Caco-2 (cell line): ENCODE measurements around the gene RRP36. TPM values are rescaled to one million over a fixed set of nuclear protein-coding genes. Genes with fewer than 3 reads are reported as not detected.

Source experiments
- BruUV-seq: library from RNA; stranded (reverse); fragments of 400-500 nt; replicated peaks from 2 replicates; lab custom pipeline; 2021; lab: Mats Ljungman, UMichigan
- CTCF ChIA-PET: fragments of 300-600 bp; sonication (Branson Sonifier 250); formaldehyde crosslinking; loops from one replicate; lab custom pipeline; 2022; ENCODE audit warnings: antibody characterized with exemption; lab: Charles Lee
- POLR2A ChIA-PET: fragments of 300-600 bp; sonication (Branson Sonifier 250); formaldehyde crosslinking; loops from one replicate; lab custom pipeline; 2022; ENCODE audit warnings: antibody characterized with exemption; lab: Charles Lee
- DNase-seq, 2 experiments: peaks; one replicate each; pipeline versions ENCODE4 v3.0.0 to v3.0.0-alpha.2; 2020 to 2022
- H3K27me3 ChIP-seq: replicated peaks from 2 replicates; pipeline ENCODE4 v1.6.0; 2011; ENCODE audit warnings: low read length; ENCODE audit not compliant: control insufficient read depth, insufficient read depth
- H3K36me3 ChIP-seq: 2 replicates; pipeline ENCODE4 v1.5.1; 2011; ENCODE audit warnings: low read length; ENCODE audit not compliant: control insufficient read depth, insufficient read depth
- H3K4me1 ChIP-seq: fragments of 250-450 bp; sonication (Bioruptor Pico); 2 replicates; pipeline ENCODE4 v1.5.1; 2020; ENCODE audit warnings: mild to moderate bottlenecking
- H3K4me3 ChIP-seq: 2 replicates; pipeline ENCODE4 v1.5.1; 2011; ENCODE audit warnings: low read depth, mild to moderate bottlenecking, control low read depth, low read length
- H3K9me3 ChIP-seq: fragments of 250-450 bp; sonication (Bioruptor Pico); 2 replicates; pipeline ENCODE4 v1.5.1; 2020; ENCODE audit warnings: mild to moderate bottlenecking, moderate library complexity
- H3K27ac Mint-ChIP-seq: one replicate; pipeline ENCODE4 v1.8.0; 2022; ENCODE audit warnings: mixed read lengths; ENCODE audit not compliant: unreplicated experiment
- H3K27me3 Mint-ChIP-seq: one replicate; pipeline ENCODE4 v1.8.0; 2022; ENCODE audit warnings: mixed read lengths; ENCODE audit not compliant: insufficient read depth, unreplicated experiment
- H3K36me3 Mint-ChIP-seq: one replicate; pipeline ENCODE4 v1.8.0; 2022; ENCODE audit warnings: mild to moderate bottlenecking, mixed read lengths; ENCODE audit not compliant: insufficient read depth, unreplicated experiment
- H3K4me1 Mint-ChIP-seq: one replicate; pipeline ENCODE4 v1.8.0; 2022; ENCODE audit warnings: low read depth, mixed read lengths; ENCODE audit not compliant: unreplicated experiment
- H3K4me3 Mint-ChIP-seq: one replicate; pipeline ENCODE4 v1.8.0; 2022; ENCODE audit warnings: mild to moderate bottlenecking, moderate library complexity, mixed read lengths; ENCODE audit not compliant: unreplicated experiment
- H3K9me3 Mint-ChIP-seq: one replicate; pipeline ENCODE4 v1.8.0; 2022; ENCODE audit warnings: mixed read lengths; ENCODE audit not compliant: unreplicated experiment
- CTCF ChIP-seq, 2 experiments: fragments of 200-600 bp in 1 of 2; IDR thresholded peaks; 1 replicate in 1 of 2; 2 replicates in 1 of 2; pipeline versions ENCODE4 v1.5.1 to v1.8.0; 2011 to 2022; ENCODE audit warnings: antibody characterized with exemption in 1 of 2, control low read depth in 1 of 2, inconsistent platforms in 1 of 2, low read depth in 1 of 2, low read length in 1 of 2, mild to moderate bottlenecking in 1 of 2, moderate library complexity in 1 of 2; ENCODE audit not compliant: insufficient read depth in 1 of 2, severe bottlenecking in 1 of 2, unreplicated experiment in 1 of 2
- intact Hi-C: fragments of 100-400 bp; cut with micrococcal nuclease; formaldehyde crosslinking; loops from one replicate; pipeline ENCODE4 v1.10.0; 2022; ENCODE audit not compliant: unreplicated experiment
- total RNA-seq: library from RNA; stranded (reverse); gene quantifications from 2 replicates; pipeline ENCODE4 v1.2.3, GENCODE V29; 2022

The RRP36 gene
- total RNA-seq, 1 experiment from 2014 or later = 74.9 TPM

GRCh38 chr6:42984001-42984923 is 37.2 kb upstream of the RRP36 start, which contains the start of gene PPP2R5D:
PPP2R5D (plus strand) TSS chr6:42984570; CDS start chr6:42984678, 108 bp downstream.
- peak; percentile 97 for DNase-seq
- Histone ChIP-seq H3K27me3 (no peaks in the 10 kb centered on the region), H3K36me3 (peaks cover 1% of the 10 kb centered on the region; the same call in 1 of the 2 replicates), H3K4me1 (no peaks in the 10 kb centered on the region), H3K4me3 (peak within 1 kb of the TSS; percentile 66), H3K9me3 (no peaks in the 10 kb centered on the region)
- no peaks in the 10 kb centered on the region for H3K27me3 Mint-ChIP-seq
- H3K36me3 Mint-ChIP-seq = peaks cover 2% of the 10 kb centered on the region
- intact Hi-C loops = loop anchor here (1.0 to 10.0 kb wide), 2 partner anchors 54 to 79 kb away; no protein-coding TSS in a partner anchor
- peaks cover 36% of the 10 kb centered on the region for H3K4me1 Mint-ChIP-seq
- H3K4me3 Mint-ChIP-seq = peak within 1 kb of the TSS; percentile 91
- POLR2A ChIA-PET = interaction anchor here (0.6 to 1.7 kb wide), 20 partner anchors 9 to 494 kb away, joined by 3 to 24 read pairs (median 4); partner anchors contain the start of genes CNPY3, CUL7, KLC4 and KLHDC3
- CTCF ChIA-PET = interaction anchor here (0.7 to 0.9 kb wide), 4 partner anchors 12 to 245 kb away, joined by 3 to 6 read pairs (median 4); partner anchors contain the start of genes CNPY3 and DNPH1
- no TSS peak for BruUV-seq
- H3K9me3 Mint-ChIP-seq = no peaks in the 10 kb centered on the region
- no peak for TF ChIP-seq CTCF (IDR thresholded peaks at IDR 0.05; ENCODE audit: insufficient read depth in 1 of 2, low read depth in 1 of 2, low read length in 1 of 2, severe bottlenecking in 1 of 2, unreplicated experiment in 1 of 2)
- H3K27ac Mint-ChIP-seq = peak within 1 kb of the TSS; percentile 87

GRCh38 chr6:42984924-42985475 is 36.4 kb upstream of the RRP36 start:
- Histone ChIP-seq H3K4me3 (peak overlapping the region; percentile 66), H3K36me3 (peaks cover 2% of the 10 kb centered on the region; the same call in 1 of the 2 replicates), H3K27me3 (no peaks in the 10 kb centered on the region), H3K4me1 (no peaks in the 10 kb centered on the region), H3K9me3 (no peaks in the 10 kb centered on the region)
- H3K27me3 Mint-ChIP-seq = no peaks in the 10 kb centered on the region
- DNase-seq = peak in 1 of 2 experiments; percentile 13
- TF ChIP-seq CTCF (IDR thresholded peaks at IDR 0.05; ENCODE audit: insufficient read depth in 1 of 2, low read depth in 1 of 2, low read length in 1 of 2, severe bottlenecking in 1 of 2, unreplicated experiment in 1 of 2) = no peak
- intact Hi-C loops = loop anchor here (1.0 to 10.0 kb wide), 2 partner anchors 55 to 80 kb away; no protein-coding TSS in a partner anchor
- CTCF ChIA-PET = interaction anchor here (0.8 kb wide), 1 partner anchor 55 kb away, joined by 6 read pairs; the partner anchor contains the start of gene CNPY3
- H3K27ac Mint-ChIP-seq = peak overlapping the region; percentile 58
- H3K36me3 Mint-ChIP-seq = peaks cover 9% of the 10 kb centered on the region
- H3K4me3 Mint-ChIP-seq = peak overlapping the region; percentile 91
- H3K9me3 Mint-ChIP-seq = no peaks in the 10 kb centered on the region
- BruUV-seq = TSS peak; percentile 21
- peaks cover 30% of the 10 kb centered on the region for H3K4me1 Mint-ChIP-seq
- POLR2A ChIA-PET = interaction anchor here (0.6 to 1.7 kb wide), 7 partner anchors 11 to 120 kb away, joined by 4 to 24 read pairs (median 6); partner anchors contain the start of genes CNPY3, CUL7, KLHDC3 and MEA1
